Measurements from ENCODE around the gene PNPLA7. TPM values are rescaled to one million over a fixed set of nuclear protein-coding genes. Genes with fewer than 3 reads are reported as not detected.

Gene PNPLA7
- total RNA-seq, 1 donor from 2014 or later, result 3.9 TPM

DNA sequence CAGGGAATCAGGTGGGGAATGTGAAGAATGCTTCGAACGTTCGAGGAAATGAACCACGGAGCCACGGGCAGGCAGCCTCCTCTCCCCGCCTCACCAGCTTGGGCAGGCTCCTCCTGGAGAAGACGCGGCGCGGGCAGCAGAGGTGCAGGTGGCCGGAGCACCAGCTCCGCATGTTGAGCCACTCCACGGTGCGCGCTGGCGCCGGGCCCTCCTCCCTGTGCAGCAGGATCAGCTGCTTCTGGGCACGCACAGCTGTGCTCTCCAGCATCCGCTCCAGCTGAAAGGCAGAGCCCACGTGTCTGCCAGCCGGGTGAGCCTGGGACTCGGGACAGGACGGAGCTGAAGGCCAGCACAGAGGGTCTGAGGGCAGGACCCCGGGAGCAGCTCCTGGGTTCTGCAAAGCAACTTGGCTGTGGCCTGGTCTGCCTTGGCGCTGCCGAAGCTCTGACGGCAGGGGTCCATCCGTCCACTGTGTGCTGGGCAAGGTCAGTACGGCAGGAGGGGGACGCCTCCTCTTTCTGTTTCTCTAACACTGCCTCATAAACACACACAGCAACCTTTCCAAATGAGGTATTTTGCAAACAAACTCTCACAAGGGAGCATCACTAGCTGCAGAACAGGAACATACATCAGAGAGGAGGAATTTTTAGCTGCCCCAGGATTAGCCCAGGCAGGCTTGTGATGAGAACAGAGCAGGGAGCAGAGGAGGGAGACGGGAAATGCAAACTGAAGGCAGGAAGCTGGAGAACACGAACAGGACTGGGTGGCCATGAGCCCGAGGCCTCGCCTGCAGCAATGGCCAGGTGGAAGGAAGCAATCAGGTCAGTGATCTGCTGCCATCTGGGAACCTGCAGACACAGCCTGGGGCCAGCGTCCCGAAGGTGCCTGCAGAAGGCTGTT is 71.0 kb downstream of the PNPLA7 start:
- TF ChIP-seq, protein P1, sequence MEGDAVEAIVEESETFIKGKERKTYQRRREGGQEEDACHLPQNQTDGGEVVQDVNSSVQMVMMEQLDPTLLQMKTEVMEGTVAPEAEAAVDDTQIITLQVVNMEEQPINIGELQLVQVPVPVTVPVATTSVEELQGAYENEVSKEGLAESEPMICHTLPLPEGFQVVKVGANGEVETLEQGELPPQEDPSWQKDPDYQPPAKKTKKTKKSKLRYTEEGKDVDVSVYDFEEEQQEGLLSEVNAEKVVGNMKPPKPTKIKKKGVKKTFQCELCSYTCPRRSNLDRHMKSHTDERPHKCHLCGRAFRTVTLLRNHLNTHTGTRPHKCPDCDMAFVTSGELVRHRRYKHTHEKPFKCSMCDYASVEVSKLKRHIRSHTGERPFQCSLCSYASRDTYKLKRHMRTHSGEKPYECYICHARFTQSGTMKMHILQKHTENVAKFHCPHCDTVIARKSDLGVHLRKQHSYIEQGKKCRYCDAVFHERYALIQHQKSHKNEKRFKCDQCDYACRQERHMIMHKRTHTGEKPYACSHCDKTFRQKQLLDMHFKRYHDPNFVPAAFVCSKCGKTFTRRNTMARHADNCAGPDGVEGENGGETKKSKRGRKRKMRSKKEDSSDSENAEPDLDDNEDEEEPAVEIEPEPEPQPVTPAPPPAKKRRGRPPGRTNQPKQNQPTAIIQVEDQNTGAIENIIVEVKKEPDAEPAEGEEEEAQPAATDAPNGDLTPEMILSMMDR (IDR thresholded peaks at IDR 0.05; ENCODE audit: unreplicated experiment), result no peak
- Mint-ChIP-seq H3K27ac (ENCODE audit: unreplicated experiment) (peak overlapping the region; percentile 93), H3K4me1 (ENCODE audit: unreplicated experiment) (peaks cover 6% of the 10 kb centered on the region), H3K4me3 (ENCODE audit: unreplicated experiment) (peak overlapping the region; percentile 87), H3K9me3 (ENCODE audit: unreplicated experiment) (peaks cover 4% of the 10 kb centered on the region), H3K27me3 (ENCODE audit: unreplicated experiment) (peaks cover 7% of the 10 kb centered on the region), H3K36me3 (ENCODE audit: low read depth, unreplicated experiment) (peaks cover 13% of the 10 kb centered on the region)
- DNase-seq (ENCODE audit: low spot score), result no peak

DNA sequence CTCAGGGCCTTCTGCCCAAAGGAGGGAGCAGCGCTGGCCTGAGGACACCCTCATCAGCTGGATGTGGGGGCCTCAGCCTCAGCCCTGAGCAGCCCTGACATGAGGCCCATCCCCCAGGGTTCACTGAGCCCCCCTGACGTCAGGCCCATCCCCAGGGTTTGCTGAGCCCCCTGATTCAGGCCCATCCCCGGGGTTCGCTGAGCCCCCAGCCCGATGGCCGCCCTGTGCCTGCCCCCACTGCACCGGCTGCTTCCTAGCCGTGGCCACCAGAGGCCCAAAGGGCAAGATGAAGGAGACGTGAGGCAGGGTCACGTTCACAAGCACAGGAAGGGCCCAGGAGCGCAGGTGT is 71.6 kb downstream of the PNPLA7 start:
- DNase-seq (ENCODE audit: low spot score), result no peak
- Mint-ChIP-seq H3K4me1 (ENCODE audit: unreplicated experiment) (peaks cover 6% of the 10 kb centered on the region), H3K27ac (ENCODE audit: unreplicated experiment) (no peak overlapping the region), H3K9me3 (ENCODE audit: unreplicated experiment) (peaks cover 4% of the 10 kb centered on the region), H3K4me3 (ENCODE audit: unreplicated experiment) (no peak overlapping the region), H3K27me3 (ENCODE audit: unreplicated experiment) (peaks cover 7% of the 10 kb centered on the region), H3K36me3 (ENCODE audit: low read depth, unreplicated experiment) (peaks cover 15% of the 10 kb centered on the region)
- TF ChIP-seq, protein P1 (IDR thresholded peaks at IDR 0.05; ENCODE audit: unreplicated experiment), result no peak

DNA sequence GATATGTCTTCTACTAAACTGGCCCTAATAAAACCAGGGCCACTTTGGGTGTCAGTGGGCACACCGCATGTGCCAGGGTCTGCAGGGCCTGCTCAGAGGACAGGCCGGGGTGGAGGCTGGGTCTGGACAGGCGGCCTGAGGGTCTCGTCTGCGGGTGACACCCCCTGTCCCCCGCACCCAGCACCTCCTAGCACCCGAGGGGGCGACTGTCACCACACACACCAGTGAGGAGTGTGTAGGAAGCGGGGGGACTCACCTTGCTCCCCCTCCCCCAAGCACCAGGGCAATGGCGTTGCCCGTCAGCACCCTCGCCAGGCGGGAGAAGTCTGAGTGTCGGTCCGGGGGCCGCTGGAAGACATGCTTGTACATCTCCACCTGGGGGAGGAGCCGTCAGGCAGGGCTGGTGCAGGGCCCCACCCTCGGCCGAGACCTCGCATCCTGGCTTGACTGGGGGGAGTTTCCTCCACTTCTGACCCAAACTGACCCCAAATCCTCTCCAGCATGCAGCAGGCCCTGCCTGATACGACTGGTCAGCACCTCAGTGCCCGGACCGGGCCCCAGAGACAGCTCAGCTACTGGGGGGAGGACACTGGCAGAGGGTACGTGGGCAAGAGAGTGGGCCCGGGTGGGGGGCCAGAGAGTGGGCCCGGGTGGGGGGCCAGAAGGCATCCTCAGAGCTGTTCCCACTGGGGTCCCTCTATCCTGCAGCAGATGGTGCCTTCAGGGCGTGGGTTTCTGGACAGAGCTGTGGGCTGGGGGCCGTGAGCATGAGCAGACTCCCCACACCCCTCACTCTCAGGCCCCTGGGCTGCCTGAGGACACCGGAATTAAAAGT is 72.2 kb downstream of the PNPLA7 start:
- H3K27me3 Mint-ChIP-seq (ENCODE audit: unreplicated experiment), result peaks cover 7% of the 10 kb centered on the region
- H3K4me3 Mint-ChIP-seq (ENCODE audit: unreplicated experiment), result no peak overlapping the region
- TF ChIP-seq, protein P1 (IDR thresholded peaks at IDR 0.05; ENCODE audit: unreplicated experiment), result no peak
- DNase-seq (ENCODE audit: low spot score), result no peak
- H3K4me1 Mint-ChIP-seq (ENCODE audit: unreplicated experiment), result peaks cover 6% of the 10 kb centered on the region
- peaks cover 4% of the 10 kb centered on the region for H3K9me3 Mint-ChIP-seq (ENCODE audit: unreplicated experiment)
- H3K36me3 Mint-ChIP-seq (ENCODE audit: low read depth, unreplicated experiment), result peaks cover 20% of the 10 kb centered on the region
- no peak overlapping the region for H3K27ac Mint-ChIP-seq (ENCODE audit: unreplicated experiment)

DNA sequence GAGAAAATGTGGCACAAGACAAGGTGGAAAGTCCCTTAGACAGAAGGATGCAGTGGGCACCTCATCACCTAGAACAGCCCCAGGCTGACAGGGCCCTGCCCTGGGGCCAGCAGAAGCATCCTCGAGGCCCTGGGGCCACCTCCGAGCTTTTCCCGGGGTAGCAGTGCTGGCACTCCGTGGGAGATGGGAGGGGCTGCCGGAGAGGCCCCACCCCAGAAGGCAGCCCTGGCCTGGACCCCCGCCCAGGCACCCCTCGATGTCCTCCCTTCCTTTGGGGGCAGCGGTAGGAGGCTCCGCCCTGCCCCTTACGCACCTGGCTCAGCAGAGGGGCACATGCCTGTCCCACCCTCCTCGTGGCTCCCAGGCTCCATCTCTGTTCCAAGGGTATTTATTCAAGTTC is 73.3 kb downstream of the PNPLA7 start:
- no peak for DNase-seq (ENCODE audit: low spot score)
- H3K4me1 Mint-ChIP-seq (ENCODE audit: unreplicated experiment), result peaks cover 6% of the 10 kb centered on the region
- peaks cover 4% of the 10 kb centered on the region for H3K9me3 Mint-ChIP-seq (ENCODE audit: unreplicated experiment)
- peaks cover 7% of the 10 kb centered on the region for H3K27me3 Mint-ChIP-seq (ENCODE audit: unreplicated experiment)
- no peak overlapping the region for H3K4me3 Mint-ChIP-seq (ENCODE audit: unreplicated experiment)
- TF ChIP-seq, protein P1 (IDR thresholded peaks at IDR 0.05; ENCODE audit: unreplicated experiment), result no peak
- no peak overlapping the region for H3K27ac Mint-ChIP-seq (ENCODE audit: unreplicated experiment)
- H3K36me3 Mint-ChIP-seq (ENCODE audit: low read depth, unreplicated experiment), result peaks cover 22% of the 10 kb centered on the region
